Ureter (tissue), 1 donor: ENCODE data around the gene MYL10. TPM values are rescaled to one million over a fixed set of nuclear protein-coding genes. Genes with fewer than 3 reads are reported as not detected.

Experiments used
- DNase-seq: peaks from one replicate; pipeline ENCODE4 v3.0.0-alpha.2; 2020; ENCODE audit warnings: low spot score
- total RNA-seq: library from RNA; stranded (reverse); gene quantifications from one replicate; pipeline ENCODE4 v1.2.4, GENCODE V29; 2023
- donor health status: DM: yes; HTN: yes; CAD: no.

Gene MYL10
- total RNA-seq, 1 donor from 2014 or later, result not detected

- DNase-seq, result no peak
Measured at GRCh38 chr7:101572156-101572555, 56.9 kb downstream of the MYL10 start.

GRCh38 chr7:101567230-101567629 lies 61.9 kb downstream of the MYL10 start:
- peak; percentile 9 for DNase-seq

- no peak for DNase-seq
Measured at GRCh38 chr7:101565601-101566209, 63.4 kb downstream of the MYL10 start.

GRCh38 chr7:101564778-101565211 lies 64.3 kb downstream of the MYL10 start:
- no peak for DNase-seq

- DNase-seq, result no peak
Measured at GRCh38 chr7:101563943-101564777, 64.9 kb downstream of the MYL10 start.

Other genes with a start within 250 kb of the MYL10 start
- 103 TPM for gene CUX1, start 188.3 kb upstream of the MYL10 start, total RNA-seq